ENCODE data around the gene HDAC9.

Gene HDAC9

DNA sequence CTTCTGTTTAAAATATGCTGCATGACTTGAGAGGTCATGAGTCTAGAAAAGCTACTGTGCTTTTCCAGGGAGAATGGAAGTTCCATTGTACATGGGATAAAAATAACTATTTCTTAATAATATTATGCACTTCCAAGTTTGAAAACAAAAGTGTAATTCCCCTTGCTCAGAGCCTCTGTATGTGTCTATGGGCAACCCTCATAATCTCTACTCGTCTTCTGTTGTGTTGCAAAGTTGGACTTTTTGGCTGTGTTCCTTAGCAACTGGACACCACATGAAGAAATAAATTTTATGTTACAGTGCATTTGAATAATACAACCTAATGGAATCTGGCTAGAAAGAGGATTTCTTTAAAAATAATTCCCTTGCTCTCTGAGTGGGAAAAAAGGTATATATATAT is 379.3 kb downstream of the HDAC9 start:
- H3K4me1 ChIP-seq (ENCODE audit: control insufficient read depth, insufficient read depth, low read length): no peaks in the 10 kb centered on the region
- CTCF ChIA-PET: interaction anchor here (0.6 kb wide), 1 partner anchor 15 kb away, joined by 4 read pairs; no protein-coding TSS in a partner anchor
- TF ChIP-seq GLI4 (tag by site-specific recombination; IDR thresholded peaks at IDR 0.05) (no peak), ZNF624 (tag by site-specific recombination; IDR thresholded peaks at IDR 0.05) (no peak), ZNF114 (tag by site-specific recombination; IDR thresholded peaks at IDR 0.05) (no peak), ZNF37A (tag by site-specific recombination; IDR thresholded peaks at IDR 0.05) (no peak), ZBTB48 (tag by site-specific recombination; IDR thresholded peaks at IDR 0.05) (no peak), SCRT2 (tag by site-specific recombination; IDR thresholded peaks at IDR 0.05) (no peak), ZNF394 (tag by site-specific recombination; IDR thresholded peaks at IDR 0.05; ENCODE audit: borderline replicate concordance) (no peak), ZNF140 (tag by site-specific recombination; IDR thresholded peaks at IDR 0.05) (no peak)
- TF ChIP-seq, protein P1, sequence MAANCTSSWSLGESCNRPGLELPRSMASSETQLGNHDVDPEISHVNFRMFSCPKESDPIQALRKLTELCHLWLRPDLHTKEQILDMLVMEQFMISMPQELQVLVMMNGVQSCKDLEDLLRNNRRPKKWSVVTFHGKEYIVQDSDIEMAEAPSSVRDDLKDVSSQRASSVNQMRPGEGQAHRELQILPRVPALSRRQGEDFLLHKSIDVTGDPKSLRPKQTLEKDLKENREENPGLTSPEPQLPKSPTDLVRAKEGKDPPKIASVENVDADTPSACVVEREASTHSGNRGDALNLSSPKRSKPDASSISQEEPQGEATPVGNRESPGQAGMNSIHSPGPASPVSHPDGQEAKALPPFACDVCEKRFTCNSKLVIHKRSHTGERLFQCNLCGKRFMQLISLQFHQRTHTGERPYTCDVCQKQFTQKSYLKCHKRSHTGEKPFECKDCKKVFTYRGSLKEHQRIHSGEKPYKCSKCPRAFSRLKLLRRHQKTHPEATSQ (tag by site-specific recombination; IDR thresholded peaks at IDR 0.05): no peak
- TF ChIP-seq, protein P2, sequence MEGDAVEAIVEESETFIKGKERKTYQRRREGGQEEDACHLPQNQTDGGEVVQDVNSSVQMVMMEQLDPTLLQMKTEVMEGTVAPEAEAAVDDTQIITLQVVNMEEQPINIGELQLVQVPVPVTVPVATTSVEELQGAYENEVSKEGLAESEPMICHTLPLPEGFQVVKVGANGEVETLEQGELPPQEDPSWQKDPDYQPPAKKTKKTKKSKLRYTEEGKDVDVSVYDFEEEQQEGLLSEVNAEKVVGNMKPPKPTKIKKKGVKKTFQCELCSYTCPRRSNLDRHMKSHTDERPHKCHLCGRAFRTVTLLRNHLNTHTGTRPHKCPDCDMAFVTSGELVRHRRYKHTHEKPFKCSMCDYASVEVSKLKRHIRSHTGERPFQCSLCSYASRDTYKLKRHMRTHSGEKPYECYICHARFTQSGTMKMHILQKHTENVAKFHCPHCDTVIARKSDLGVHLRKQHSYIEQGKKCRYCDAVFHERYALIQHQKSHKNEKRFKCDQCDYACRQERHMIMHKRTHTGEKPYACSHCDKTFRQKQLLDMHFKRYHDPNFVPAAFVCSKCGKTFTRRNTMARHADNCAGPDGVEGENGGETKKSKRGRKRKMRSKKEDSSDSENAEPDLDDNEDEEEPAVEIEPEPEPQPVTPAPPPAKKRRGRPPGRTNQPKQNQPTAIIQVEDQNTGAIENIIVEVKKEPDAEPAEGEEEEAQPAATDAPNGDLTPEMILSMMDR (tag by site-specific recombination; IDR thresholded peaks at IDR 0.05): no peak
- H3K27ac ChIP-seq (ENCODE audit: extremely low read depth, low read depth, low read length): no peak overlapping the region
- POLR2A ChIA-PET: no interaction called here
- H3K36me3 ChIP-seq (ENCODE audit: control insufficient read depth in 2 of 2, insufficient read depth in 1 of 2, low read length in 2 of 2): no peaks in the 10 kb centered on the region
- no peaks in the 10 kb centered on the region; the same call in 1 of the 2 replicates for H3K9me3 ChIP-seq (ENCODE audit: control insufficient read depth, insufficient read depth, low read depth, low read length)
- H3K4me3 ChIP-seq (ENCODE audit: low read depth, low read length): no peak overlapping the region

DNA sequence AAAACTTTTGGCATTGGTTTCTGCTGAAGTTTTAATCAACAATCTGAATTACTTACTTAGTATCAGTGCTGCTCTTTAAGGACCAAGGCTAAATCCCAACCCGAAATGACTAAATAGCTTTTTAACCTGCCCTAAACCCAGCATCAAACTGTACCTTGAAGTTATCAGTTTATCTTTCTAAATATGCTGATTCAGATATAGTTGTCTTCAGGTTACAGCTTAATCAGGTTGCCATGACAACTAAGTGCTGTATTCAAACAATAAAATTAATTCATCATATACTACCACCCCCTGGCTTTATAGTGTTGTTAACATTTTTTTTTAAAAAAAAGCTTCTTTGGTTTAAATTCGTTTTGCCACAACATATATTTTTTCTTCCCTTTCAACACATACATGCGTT is 382.3 kb downstream of the HDAC9 start:
- H3K36me3 ChIP-seq (ENCODE audit: control insufficient read depth in 2 of 2, insufficient read depth in 1 of 2, low read length in 2 of 2): no peaks in the 10 kb centered on the region
- H3K4me1 ChIP-seq (ENCODE audit: control insufficient read depth, insufficient read depth, low read length): no peaks in the 10 kb centered on the region
- ChIA-PET POLR2A (no interaction called here), CTCF (interaction anchor here (0.6 kb wide), 1 partner anchor 521 kb away, joined by 3 read pairs; no protein-coding TSS in a partner anchor)
- no peaks in the 10 kb centered on the region; the same call in 1 of the 2 replicates for H3K9me3 ChIP-seq (ENCODE audit: control insufficient read depth, insufficient read depth, low read depth, low read length)
- TF ChIP-seq, protein P3, sequence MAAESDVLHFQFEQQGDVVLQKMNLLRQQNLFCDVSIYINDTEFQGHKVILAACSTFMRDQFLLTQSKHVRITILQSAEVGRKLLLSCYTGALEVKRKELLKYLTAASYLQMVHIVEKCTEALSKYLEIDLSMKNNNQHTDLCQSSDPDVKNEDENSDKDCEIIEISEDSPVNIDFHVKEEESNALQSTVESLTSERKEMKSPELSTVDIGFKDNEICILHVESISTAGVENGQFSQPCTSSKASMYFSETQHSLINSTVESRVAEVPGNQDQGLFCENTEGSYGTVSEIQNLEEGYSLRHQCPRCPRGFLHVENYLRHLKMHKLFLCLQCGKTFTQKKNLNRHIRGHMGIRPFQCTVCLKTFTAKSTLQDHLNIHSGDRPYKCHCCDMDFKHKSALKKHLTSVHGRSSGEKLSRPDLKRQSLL (tag by site-specific recombination; IDR thresholded peaks at IDR 0.05): no peak
- TF ChIP-seq ZBTB48 (tag by site-specific recombination; IDR thresholded peaks at IDR 0.05) (no peak), ZNF521 (tag by site-specific recombination; IDR thresholded peaks at IDR 0.05) (no peak), ZNF37A (tag by site-specific recombination; IDR thresholded peaks at IDR 0.05) (no peak), ZNF354C (tag by site-specific recombination; IDR thresholded peaks at IDR 0.05; ENCODE audit: borderline replicate concordance, low read depth) (no peak), RBAK (tag by site-specific recombination; IDR thresholded peaks at IDR 0.05) (no peak), ZNF175 (tag by site-specific recombination; IDR thresholded peaks at IDR 0.05) (no peak), MYNN (tag by site-specific recombination; IDR thresholded peaks at IDR 0.05; ENCODE audit: borderline replicate concordance) (no peak), ZNF654 (tag by site-specific recombination; IDR thresholded peaks at IDR 0.05; ENCODE audit: low read depth) (no peak), ZNF350 (tag by site-specific recombination; IDR thresholded peaks at IDR 0.05) (no peak), ZNF202 (tag by site-specific recombination; IDR thresholded peaks at IDR 0.05; ENCODE audit: borderline replicate concordance) (no peak)
- TF ChIP-seq, protein P4, sequence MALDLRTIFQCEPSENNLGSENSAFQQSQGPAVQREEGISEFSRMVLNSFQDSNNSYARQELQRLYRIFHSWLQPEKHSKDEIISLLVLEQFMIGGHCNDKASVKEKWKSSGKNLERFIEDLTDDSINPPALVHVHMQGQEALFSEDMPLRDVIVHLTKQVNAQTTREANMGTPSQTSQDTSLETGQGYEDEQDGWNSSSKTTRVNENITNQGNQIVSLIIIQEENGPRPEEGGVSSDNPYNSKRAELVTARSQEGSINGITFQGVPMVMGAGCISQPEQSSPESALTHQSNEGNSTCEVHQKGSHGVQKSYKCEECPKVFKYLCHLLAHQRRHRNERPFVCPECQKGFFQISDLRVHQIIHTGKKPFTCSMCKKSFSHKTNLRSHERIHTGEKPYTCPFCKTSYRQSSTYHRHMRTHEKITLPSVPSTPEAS (tag by site-specific recombination; IDR thresholded peaks at IDR 0.05): no peak
- TF ChIP-seq, protein P5, sequence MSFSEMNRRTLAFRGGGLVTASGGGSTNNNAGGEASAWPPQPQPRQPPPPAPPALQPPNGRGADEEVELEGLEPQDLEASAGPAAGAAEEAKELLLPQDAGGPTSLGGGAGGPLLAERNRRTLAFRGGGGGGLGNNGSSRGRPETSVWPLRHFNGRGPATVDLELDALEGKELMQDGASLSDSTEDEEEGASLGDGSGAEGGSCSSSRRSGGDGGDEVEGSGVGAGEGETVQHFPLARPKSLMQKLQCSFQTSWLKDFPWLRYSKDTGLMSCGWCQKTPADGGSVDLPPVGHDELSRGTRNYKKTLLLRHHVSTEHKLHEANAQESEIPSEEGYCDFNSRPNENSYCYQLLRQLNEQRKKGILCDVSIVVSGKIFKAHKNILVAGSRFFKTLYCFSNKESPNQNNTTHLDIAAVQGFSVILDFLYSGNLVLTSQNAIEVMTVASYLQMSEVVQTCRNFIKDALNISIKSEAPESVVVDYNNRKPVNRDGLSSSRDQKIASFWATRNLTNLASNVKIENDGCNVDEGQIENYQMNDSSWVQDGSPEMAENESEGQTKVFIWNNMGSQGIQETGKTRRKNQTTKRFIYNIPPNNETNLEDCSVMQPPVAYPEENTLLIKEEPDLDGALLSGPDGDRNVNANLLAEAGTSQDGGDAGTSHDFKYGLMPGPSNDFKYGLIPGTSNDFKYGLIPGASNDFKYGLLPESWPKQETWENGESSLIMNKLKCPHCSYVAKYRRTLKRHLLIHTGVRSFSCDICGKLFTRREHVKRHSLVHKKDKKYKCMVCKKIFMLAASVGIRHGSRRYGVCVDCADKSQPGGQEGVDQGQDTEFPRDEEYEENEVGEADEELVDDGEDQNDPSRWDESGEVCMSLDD (tag by site-specific recombination; IDR thresholded peaks at IDR 0.05): no peak
- H3K4me3 ChIP-seq (ENCODE audit: low read depth, low read length): no peak overlapping the region
- no peak overlapping the region for H3K27ac ChIP-seq (ENCODE audit: extremely low read depth, low read depth, low read length)
